GM12864 (cell line): ENCODE measurements around the gene TAS1R1.
A peak's percentile ranks its signal among the peaks of the same experiment; 100 is the strongest.

Experiments
- DNase-seq: peaks from one replicate; pipeline ENCODE4 v3.0.0-alpha.2; 2011; ENCODE audit warnings: low read depth
- H3K4me3 ChIP-seq: 2 replicates; pipeline ENCODE4 v1.5.1; 2011; ENCODE audit warnings: mild to moderate bottlenecking, low read depth, low read length, control low read depth
- TF ChIP-seq, protein P1 (sequence below): IDR thresholded peaks from 2 replicates; pipeline ENCODE4 v1.5.1; 2011; ENCODE audit warnings: low read depth, mild to moderate bottlenecking, moderate library complexity, low read length, control low read depth, inconsistent platforms; ENCODE audit errors: missing control alignments

TAS1R1 gene

GRCh38 chr1:6601049-6601922, 46.2 kb downstream of the TAS1R1 start:
- TF ChIP-seq, protein P1, sequence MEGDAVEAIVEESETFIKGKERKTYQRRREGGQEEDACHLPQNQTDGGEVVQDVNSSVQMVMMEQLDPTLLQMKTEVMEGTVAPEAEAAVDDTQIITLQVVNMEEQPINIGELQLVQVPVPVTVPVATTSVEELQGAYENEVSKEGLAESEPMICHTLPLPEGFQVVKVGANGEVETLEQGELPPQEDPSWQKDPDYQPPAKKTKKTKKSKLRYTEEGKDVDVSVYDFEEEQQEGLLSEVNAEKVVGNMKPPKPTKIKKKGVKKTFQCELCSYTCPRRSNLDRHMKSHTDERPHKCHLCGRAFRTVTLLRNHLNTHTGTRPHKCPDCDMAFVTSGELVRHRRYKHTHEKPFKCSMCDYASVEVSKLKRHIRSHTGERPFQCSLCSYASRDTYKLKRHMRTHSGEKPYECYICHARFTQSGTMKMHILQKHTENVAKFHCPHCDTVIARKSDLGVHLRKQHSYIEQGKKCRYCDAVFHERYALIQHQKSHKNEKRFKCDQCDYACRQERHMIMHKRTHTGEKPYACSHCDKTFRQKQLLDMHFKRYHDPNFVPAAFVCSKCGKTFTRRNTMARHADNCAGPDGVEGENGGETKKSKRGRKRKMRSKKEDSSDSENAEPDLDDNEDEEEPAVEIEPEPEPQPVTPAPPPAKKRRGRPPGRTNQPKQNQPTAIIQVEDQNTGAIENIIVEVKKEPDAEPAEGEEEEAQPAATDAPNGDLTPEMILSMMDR = no peak
- peak overlapping the region; percentile 75 for H3K4me3 ChIP-seq
- no peak for DNase-seq

GRCh38 chr1:6601923-6602668, 47.0 kb downstream of the TAS1R1 start:
- no peak for DNase-seq
- TF ChIP-seq, protein P1 = no peak
- peak overlapping the region; percentile 75 for H3K4me3 ChIP-seq

- peak within 1 kb of the TSS; percentile 75 for H3K4me3 ChIP-seq
- TF ChIP-seq, protein P1 = no peak
- DNase-seq = no peak
These were observed 47.6 kb downstream of the TAS1R1 start, which contains the start of gene KLHL21 for GRCh38 chr1:6602669-6603237. TSS of gene KLHL21 (minus strand) at chr1:6602869. CDS start at chr1:6602817, 52 bp downstream.

- H3K4me3 ChIP-seq = peak overlapping the region; percentile 75
- DNase-seq = no peak
- TF ChIP-seq, protein P1 = no peak
These were observed 48.3 kb downstream of the TAS1R1 start for GRCh38 chr1:6603238-6603914.

- H3K4me3 ChIP-seq = peak overlapping the region; percentile 75; the same call in 1 of the 2 replicates
- TF ChIP-seq, protein P1 = no peak
These were observed 48.9 kb downstream of the TAS1R1 start for GRCh38 chr1:6603915-6604558.

More at GRCh38 chr1:6603915-6604558, 48.9 kb downstream of the TAS1R1 start:
- no peak for DNase-seq
